Urinary bladder (tissue), 4 donors: ENCODE measurements around the gene ATP8A2. TPM values are rescaled to one million over a fixed set of nuclear protein-coding genes. Genes with fewer than 3 reads are reported as not detected.
"Not testable (repeated sequence)": the region's sequence is repeated elsewhere in the genome, so short reads cannot be mapped to it uniquely, and the experiment has no call there.

Experiments
- DNase-seq: peaks from one replicate; pipeline ENCODE4 v3.0.0-alpha.2; 2015; ENCODE audit errors: extremely low spot score
- H3K27ac ChIP-seq: one replicate; pipeline ENCODE4 v1.5.1; 2013; ENCODE audit warnings: low read depth, mild to moderate bottlenecking, moderate library complexity
- H3K36me3 ChIP-seq: one replicate; pipeline ENCODE4 v1.6.1; 2013; ENCODE audit warnings: mild to moderate bottlenecking, moderate library complexity; ENCODE audit not compliant: insufficient read depth
- H3K4me1 ChIP-seq: one replicate; pipeline ENCODE4 v1.6.1; 2013; ENCODE audit warnings: mild to moderate bottlenecking, moderate library complexity; ENCODE audit not compliant: insufficient read depth
- H3K4me3 ChIP-seq: one replicate; pipeline ENCODE4 v1.5.1; 2013; ENCODE audit warnings: low read depth, low read length
- WGBS: extraction: QIAGEN DNeasy Blood & Tissue Kit; methylation state at CpG from one replicate; pipeline ENCODE4 v1.1.7; 2013; 5-methylcytosine and 5-hydroxymethylcytosine counted together
- polyA plus RNA-seq: library from polyadenylated mRNA; stranded (reverse); fragments of 200-250 nt; gene quantifications from one replicate; pipeline ENCODE4 v1.2.3, GENCODE V29; 2013
- total RNA-seq: library from RNA; depleted of rRNA; stranded (reverse); fragments of >200 nt; gene quantifications from one replicate; pipeline ENCODE4 v1.2.3, GENCODE V29; 2014
- donor health status: healthy with polysubstance abuse.
- donor health status: healthy.

Gene ATP8A2
- total and polyA plus RNA-seq, 2 donors: 1.4 to 1.5 TPM

DNA sequence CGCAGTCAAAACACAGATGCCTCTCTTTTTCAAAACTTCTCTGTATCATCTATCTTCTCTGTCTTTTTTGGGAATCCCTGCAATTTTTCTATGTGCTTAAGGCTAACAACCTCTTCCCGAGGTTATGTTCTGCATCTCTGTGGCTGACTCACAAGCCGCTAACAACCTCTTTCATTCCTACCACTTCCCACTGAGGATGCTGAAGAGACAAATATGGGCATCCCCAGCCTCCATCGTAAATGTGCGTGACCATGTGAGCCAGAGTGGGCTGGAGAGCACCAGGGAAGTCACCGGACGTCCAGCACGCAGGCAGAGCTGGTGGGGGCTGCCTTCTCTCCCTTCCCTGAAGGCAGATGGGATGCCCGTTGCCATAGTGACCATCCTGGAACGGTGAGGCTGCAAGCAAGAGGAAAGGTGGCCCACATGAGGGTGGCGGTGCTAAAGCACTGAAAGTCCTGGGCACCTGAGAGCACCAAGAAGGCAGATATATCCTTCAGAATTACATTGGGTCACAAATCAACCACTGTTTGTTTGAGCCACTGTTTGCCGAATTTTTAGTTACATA is 557.2 kb downstream of the ATP8A2 start:
- Histone ChIP-seq H3K27ac (no peak overlapping the region), H3K4me3 (no peak overlapping the region), H3K4me1 (no peaks in the 10 kb centered on the region), H3K36me3 (no peaks in the 10 kb centered on the region)
- DNase-seq: no peak
- 89% methylated on average over 12 of the region's 12 CpGs for WGBS

- no peaks in the 10 kb centered on the region for H3K4me1 ChIP-seq
- no peak overlapping the region for H3K4me3 ChIP-seq
- no peaks in the 10 kb centered on the region for H3K36me3 ChIP-seq
- H3K27ac ChIP-seq: no peak overlapping the region
- WGBS: 78% methylated on average over 7 of the region's 7 CpGs
- DNase-seq: no peak
Observed at GRCh38 chr13:25929816-25930215, 558.0 kb downstream of the ATP8A2 start.

GRCh38 chr13:25930653-25931052 is 558.9 kb downstream of the ATP8A2 start:
- no peak for DNase-seq
- Histone ChIP-seq H3K36me3 (no peaks in the 10 kb centered on the region), H3K4me1 (no peaks in the 10 kb centered on the region), H3K4me3 (no peak overlapping the region), H3K27ac (no peak overlapping the region)
- 84% methylated on average over 6 of the region's 6 CpGs for WGBS

DNA sequence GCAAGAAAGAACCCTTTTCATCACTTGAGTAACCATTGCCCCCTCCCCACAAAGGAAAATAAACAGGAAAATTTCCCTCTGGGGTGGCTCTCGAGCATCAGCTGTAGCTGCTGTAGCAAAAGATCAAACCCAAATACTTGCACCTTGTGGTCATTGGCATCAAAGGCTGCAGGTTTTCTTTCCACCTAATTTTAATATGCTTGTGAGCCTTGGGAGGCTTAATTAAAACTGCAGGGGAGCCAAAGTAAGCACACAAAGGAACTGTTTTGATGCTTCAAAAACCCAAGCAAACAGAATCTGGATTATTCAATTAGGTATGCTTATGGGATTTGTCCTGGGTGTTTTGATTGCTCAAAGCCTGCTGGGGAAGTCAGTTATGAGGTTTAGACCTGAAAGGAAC is 560.6 kb downstream of the ATP8A2 start:
- no peaks in the 10 kb centered on the region for H3K4me1 ChIP-seq
- DNase-seq: no peak
- H3K36me3 ChIP-seq: no peaks in the 10 kb centered on the region
- H3K4me3 ChIP-seq: no peak overlapping the region
- WGBS: 91% methylated on average over 1 of the region's 1 CpG
- H3K27ac ChIP-seq: no peak overlapping the region

- Histone ChIP-seq H3K4me1 (no peaks in the 10 kb centered on the region), H3K36me3 (no peaks in the 10 kb centered on the region), H3K4me3 (no peak overlapping the region), H3K27ac (no peak overlapping the region)
- 88% methylated on average over 4 of the region's 4 CpGs for WGBS
- DNase-seq: no peak
Observed at GRCh38 chr13:25933520-25933919, 561.7 kb downstream of the ATP8A2 start.

GRCh38 chr13:25934127-25934526 is 562.4 kb downstream of the ATP8A2 start:
- no peak for DNase-seq
- Histone ChIP-seq H3K4me1 (no peaks in the 10 kb centered on the region), H3K27ac (no peak overlapping the region), H3K4me3 (no peak overlapping the region), H3K36me3 (no peaks in the 10 kb centered on the region)
- 89% methylated on average over 6 of the region's 6 CpGs for WGBS

- 79% methylated on average over 24 of the region's 24 CpGs for WGBS
- no peaks in the 10 kb centered on the region for H3K4me1 ChIP-seq
- no peak overlapping the region for H3K27ac ChIP-seq
- no peak overlapping the region for H3K4me3 ChIP-seq
- no peak for DNase-seq
- H3K36me3 ChIP-seq: no peaks in the 10 kb centered on the region
Observed at GRCh38 chr13:25939961-25940687, 568.4 kb downstream of the ATP8A2 start.

GRCh38 chr13:25943081-25943480 is 571.3 kb downstream of the ATP8A2 start:
- 75% methylated on average over 5 of the region's 5 CpGs for WGBS

GRCh38 chr13:25943658-25944057 is 571.9 kb downstream of the ATP8A2 start:
- no peak overlapping the region for H3K4me3 ChIP-seq
- no peaks in the 10 kb centered on the region for H3K36me3 ChIP-seq
- no peak for DNase-seq
- no peaks in the 10 kb centered on the region for H3K4me1 ChIP-seq
- no peak overlapping the region for H3K27ac ChIP-seq
- WGBS: 85% methylated on average over 6 of the region's 6 CpGs

More at GRCh38 chr13:25943081-25943480, 571.3 kb downstream of the ATP8A2 start:
- Histone ChIP-seq H3K4me1 (no peaks in the 10 kb centered on the region), H3K36me3 (no peaks in the 10 kb centered on the region), H3K4me3 (no peak overlapping the region), H3K27ac (no peak overlapping the region)
- no peak for DNase-seq

DNA sequence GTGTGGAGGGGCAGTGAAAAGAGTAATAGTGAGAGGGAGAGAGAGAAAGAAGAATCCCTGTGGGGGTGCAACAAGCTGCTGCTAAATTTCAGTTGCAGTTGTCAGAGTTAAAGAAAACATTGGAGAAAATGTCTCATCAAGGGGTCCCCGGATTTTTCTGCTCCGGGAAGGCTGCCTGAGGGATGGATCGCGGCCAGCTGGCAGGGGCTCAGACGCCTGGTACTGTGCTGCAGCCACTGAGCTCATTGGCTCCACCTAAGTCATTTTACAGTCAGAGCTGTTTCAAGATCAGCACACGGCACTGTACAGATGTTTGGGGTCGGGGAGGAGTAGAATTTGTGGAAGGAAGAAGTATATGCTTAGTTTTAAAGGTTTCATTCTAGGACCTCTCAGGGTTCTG is 573.8 kb downstream of the ATP8A2 start:
- H3K4me1 ChIP-seq: no peaks in the 10 kb centered on the region
- no peak for DNase-seq
- no peak overlapping the region for H3K4me3 ChIP-seq
- 21% methylated on average over 7 of the region's 7 CpGs for WGBS
- no peaks in the 10 kb centered on the region for H3K36me3 ChIP-seq
- H3K27ac ChIP-seq: no peak overlapping the region

GRCh38 chr13:25946321-25946720 is 574.5 kb downstream of the ATP8A2 start:
- Histone ChIP-seq H3K36me3 (no peaks in the 10 kb centered on the region), H3K4me3 (no peak overlapping the region), H3K27ac (no peak overlapping the region), H3K4me1 (no peaks in the 10 kb centered on the region)
- WGBS: 86% methylated on average over 6 of the region's 6 CpGs
- DNase-seq: no peak

DNA sequence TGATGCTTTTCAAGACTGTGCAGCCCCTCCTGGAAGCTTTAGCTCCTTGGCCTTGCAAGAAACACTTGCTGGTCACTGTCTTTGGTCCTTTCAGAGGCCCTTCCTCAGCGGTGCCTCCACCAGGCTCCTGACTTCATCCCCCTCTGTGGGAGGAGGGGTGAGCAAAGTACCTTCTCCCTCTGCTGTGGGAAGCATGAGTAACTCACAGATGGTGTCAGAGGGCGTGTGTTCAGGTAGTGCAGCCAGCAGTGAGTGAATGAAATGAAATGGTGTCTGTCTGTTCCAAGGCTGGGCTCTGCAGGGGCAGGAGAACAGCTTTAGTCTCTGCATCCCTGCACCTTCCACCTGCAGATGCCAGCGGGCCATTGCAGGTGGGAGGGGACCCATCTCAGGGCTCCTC is 577.1 kb downstream of the ATP8A2 start:
- 88% methylated on average over 3 of the region's 3 CpGs for WGBS
- DNase-seq: no peak
- no peaks in the 10 kb centered on the region for H3K4me1 ChIP-seq
- no peaks in the 10 kb centered on the region for H3K36me3 ChIP-seq
- no peak overlapping the region for H3K27ac ChIP-seq
- H3K4me3 ChIP-seq: no peak overlapping the region

DNA sequence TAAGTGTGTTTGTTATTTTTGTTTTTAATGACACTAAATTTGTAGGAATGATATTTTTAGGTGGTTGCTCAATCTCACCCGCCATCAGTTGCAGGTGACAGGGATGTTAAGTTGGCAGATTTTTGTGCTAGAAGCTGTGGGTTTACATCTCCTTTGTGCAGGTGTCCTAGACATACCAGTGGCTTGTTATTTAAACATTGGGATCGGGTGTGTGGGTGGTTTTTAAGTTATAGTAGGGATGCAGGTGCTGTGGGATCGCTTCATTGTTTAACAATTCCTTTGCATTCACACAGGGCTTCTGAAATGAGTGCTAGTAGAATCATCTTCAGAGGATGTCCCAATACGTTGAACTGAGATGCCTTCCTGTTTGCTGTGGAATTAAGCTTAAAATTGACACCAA is 580.1 kb downstream of the ATP8A2 start:
- no peak for DNase-seq
- no peaks in the 10 kb centered on the region for H3K36me3 ChIP-seq
- H3K4me3 ChIP-seq: no peak overlapping the region
- H3K4me1 ChIP-seq: no peaks in the 10 kb centered on the region
- 80% methylated on average over 4 of the region's 4 CpGs for WGBS
- no peak overlapping the region for H3K27ac ChIP-seq

DNA sequence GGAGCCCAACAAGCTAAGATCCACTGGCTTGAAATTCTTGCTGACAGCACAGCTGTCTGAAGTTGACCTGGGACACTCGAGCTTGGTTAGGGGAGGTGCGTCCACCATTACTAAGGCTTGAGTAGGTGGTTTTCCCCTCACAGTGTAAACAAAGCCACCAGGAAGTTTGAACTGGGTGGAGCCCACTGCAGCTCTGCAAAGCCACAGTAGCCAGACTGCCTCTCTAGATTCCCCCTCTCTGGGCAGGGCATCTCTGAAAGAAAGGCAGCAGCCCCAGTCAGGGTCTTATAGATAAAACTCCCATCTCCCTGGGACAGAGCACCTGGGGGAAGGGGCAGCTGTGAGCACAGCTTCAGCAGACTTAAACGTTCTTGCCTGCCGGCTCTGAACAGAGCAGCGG is 582.3 kb downstream of the ATP8A2 start:
- 70% methylated on average over 5 of the region's 5 CpGs for WGBS
- not testable (repeated sequence) for DNase-seq, H3K27ac ChIP-seq, H3K4me3 ChIP-seq, H3K4me1 ChIP-seq, H3K36me3 ChIP-seq
